ENCODE measurements around the gene LMF1.
"Not testable (repeated sequence)": the region's sequence is repeated elsewhere in the genome, so short reads cannot be mapped to it uniquely, and the experiment has no call there.

LMF1 gene

GRCh38 chr16:839643-840408 is 131.0 kb downstream of the LMF1 start:
- no peak for DNase-seq

GRCh38 chr16:838741-839140 is 132.0 kb downstream of the LMF1 start:
- DNase-seq: no peak

- not testable (repeated sequence) for DNase-seq
These were observed 134.0 kb downstream of the LMF1 start for GRCh38 chr16:836822-837221.

- DNase-seq: no peak
These were observed 134.6 kb downstream of the LMF1 start for GRCh38 chr16:836221-836620.

GRCh38 chr16:835373-835772 is 135.4 kb downstream of the LMF1 start:
- no peak for DNase-seq

- DNase-seq: no peak
These were observed 137.4 kb downstream of the LMF1 start for GRCh38 chr16:833411-833810.

- no peak for DNase-seq
These were observed 138.0 kb downstream of the LMF1 start for GRCh38 chr16:832652-833336.

- no peak for DNase-seq
These were observed 139.0 kb downstream of the LMF1 start for GRCh38 chr16:831571-832413.

- no peak for DNase-seq
These were observed 139.8 kb downstream of the LMF1 start for GRCh38 chr16:830871-831570.

- no peak for DNase-seq
These were observed 140.5 kb downstream of the LMF1 start for GRCh38 chr16:830107-830870.

- DNase-seq: no peak
These were observed 141.9 kb downstream of the LMF1 start for GRCh38 chr16:828891-829290.

GRCh38 chr16:827513-827912 is 143.3 kb downstream of the LMF1 start:
- no peak for DNase-seq

GRCh38 chr16:825341-826061 is 145.3 kb downstream of the LMF1 start:
- DNase-seq: no peak

GRCh38 chr16:824601-825000 is 146.2 kb downstream of the LMF1 start:
- no peak for DNase-seq

- DNase-seq: no peak
These were observed 146.6 kb downstream of the LMF1 start for GRCh38 chr16:824194-824593.

GRCh38 chr16:822909-823297 is 147.9 kb downstream of the LMF1 start:
- DNase-seq: no peak

GRCh38 chr16:822174-822908 is 148.4 kb downstream of the LMF1 start:
- DNase-seq: no peak

GRCh38 chr16:821751-822150 is 149.0 kb downstream of the LMF1 start:
- DNase-seq: no peak

GRCh38 chr16:820748-821147 is 150.0 kb downstream of the LMF1 start:
- DNase-seq: no peak

- not testable (repeated sequence) for DNase-seq
These were observed 150.8 kb downstream of the LMF1 start for GRCh38 chr16:820044-820408.

Measured in fibroblast of upper back skin (primary cell).